Panc1 (cell line): ENCODE measurements around the gene AGPS. TPM values are rescaled to one million over a fixed set of nuclear protein-coding genes. Genes with fewer than 3 reads are reported as not detected.

ENCODE experiments used
- ATAC-seq: fragments of 200-7000 bp; cut with Tn5 transposase; 2 replicates; pipeline ENCODE4 v1.9.1; 2020; ENCODE audit warnings: mild to moderate bottlenecking, moderate library complexity
- BruUV-seq: library from RNA; stranded (reverse); fragments of 400-500 nt; replicated peaks from 2 replicates; lab custom pipeline; 2021; lab: Mats Ljungman, UMichigan
- CTCF ChIA-PET: fragments of 300-600 bp; sonication (Branson Sonifier 250); formaldehyde crosslinking; loops from one replicate; lab custom pipeline; 2022; ENCODE audit warnings: antibody characterized with exemption; lab: Charles Lee
- POLR2A ChIA-PET: fragments of 300-600 bp; sonication (Branson Sonifier 250); formaldehyde crosslinking; loops from one replicate; lab custom pipeline; 2022; ENCODE audit warnings: antibody characterized with exemption; lab: Charles Lee
- DNase-seq: peaks from one replicate; pipeline ENCODE4 v3.0.0-alpha.2; 2010; ENCODE audit warnings: low read depth, low spot score
- H3K27ac ChIP-seq: 2 replicates; pipeline ENCODE4 v1.5.1; 2011; ENCODE audit warnings: mild to moderate bottlenecking, low read length, inconsistent platforms
- H3K27me3 ChIP-seq: fragments of 200-500 bp; sonication (Bioruptor generic); 2 replicates; pipeline ENCODE4 v1.6.0; 2014; ENCODE audit warnings: low read length, inconsistent platforms; ENCODE audit not compliant: control insufficient read depth, insufficient read depth
- H3K36me3 ChIP-seq: fragments of 200-500 bp; sonication (Bioruptor generic); 2 replicates; pipeline ENCODE4 v1.5.1; 2014; ENCODE audit warnings: inconsistent platforms, mild to moderate bottlenecking, low read length, moderate library complexity; ENCODE audit not compliant: control insufficient read depth, insufficient read depth
- H3K4me1 ChIP-seq: 2 replicates; pipeline ENCODE4 v1.5.1; 2011; ENCODE audit warnings: inconsistent platforms, mild to moderate bottlenecking, low read length, moderate library complexity; ENCODE audit not compliant: control insufficient read depth, insufficient read depth
- H3K4me3 ChIP-seq, 2 experiments: 2 replicates each; pipeline ENCODE4 v1.5.1; 2011 to 2012; ENCODE audit warnings: low read depth in 2 of 2, low read length in 2 of 2, mild to moderate bottlenecking in 2 of 2, inconsistent platforms in 1 of 2, moderate library complexity in 1 of 2
- H3K9me3 ChIP-seq: fragments of 200-500 bp; sonication (Bioruptor generic); 2 replicates; pipeline ENCODE4 v1.5.1; 2014; ENCODE audit warnings: low read depth, mild to moderate bottlenecking, inconsistent platforms, low read length, moderate library complexity; ENCODE audit not compliant: control insufficient read depth, insufficient read depth
- POLR2AphosphoS5 ChIP-seq: IDR thresholded peaks from 2 replicates; pipeline ENCODE4 v1.6.1; 2012; ENCODE audit warnings: mild to moderate bottlenecking, low read depth, low read length, moderate library complexity
- REST ChIP-seq, 2 experiments: IDR thresholded peaks; 2 replicates each; pipeline ENCODE4 v1.6.1; 2011 to 2012; ENCODE audit warnings: low read depth in 2 of 2, control low read depth in 1 of 2, low read length in 1 of 2, mild to moderate bottlenecking in 1 of 2, moderate library complexity in 1 of 2; ENCODE audit not compliant: insufficient read depth in 1 of 2
- SIN3A ChIP-seq: IDR thresholded peaks from 2 replicates; pipeline ENCODE4 v1.6.1; 2012; ENCODE audit warnings: low read depth, mild to moderate bottlenecking, low read length, moderate library complexity, borderline replicate concordance; ENCODE audit not compliant: insufficient read depth
- TCF7L2 ChIP-seq: IDR thresholded peaks from 2 replicates; pipeline ENCODE4 v1.6.1; 2011; ENCODE audit warnings: mild to moderate bottlenecking, low read depth, low read length, inconsistent platforms
- in situ Hi-C: cut with HindIII; loops from 2 replicates; pipeline ENCODE4 v1.10.0; 2016; ENCODE audit warnings: low sequenced_read_pairs, low pct_unique_long_range_greater_than_20kb
- intact Hi-C: fragments of 100-400 bp; cut with micrococcal nuclease; formaldehyde crosslinking; loops from one replicate; pipeline ENCODE4 v1.10.0; 2022; ENCODE audit not compliant: unreplicated experiment
- total RNA-seq: library from RNA; stranded (reverse); gene quantifications from one replicate; pipeline ENCODE4 v1.2.1, GENCODE V29; 2021; ENCODE audit not compliant: unreplicated experiment
- TF ChIP-seq, protein P1 (sequence below): fragments of 450-650 bp; IDR thresholded peaks from 2 replicates; pipeline ENCODE4 v1.5.1; 2017; ENCODE audit warnings: mild to moderate bottlenecking

Gene AGPS
- total RNA-seq, 1 experiment from 2014 or later, result 68.7 TPM

DNA sequence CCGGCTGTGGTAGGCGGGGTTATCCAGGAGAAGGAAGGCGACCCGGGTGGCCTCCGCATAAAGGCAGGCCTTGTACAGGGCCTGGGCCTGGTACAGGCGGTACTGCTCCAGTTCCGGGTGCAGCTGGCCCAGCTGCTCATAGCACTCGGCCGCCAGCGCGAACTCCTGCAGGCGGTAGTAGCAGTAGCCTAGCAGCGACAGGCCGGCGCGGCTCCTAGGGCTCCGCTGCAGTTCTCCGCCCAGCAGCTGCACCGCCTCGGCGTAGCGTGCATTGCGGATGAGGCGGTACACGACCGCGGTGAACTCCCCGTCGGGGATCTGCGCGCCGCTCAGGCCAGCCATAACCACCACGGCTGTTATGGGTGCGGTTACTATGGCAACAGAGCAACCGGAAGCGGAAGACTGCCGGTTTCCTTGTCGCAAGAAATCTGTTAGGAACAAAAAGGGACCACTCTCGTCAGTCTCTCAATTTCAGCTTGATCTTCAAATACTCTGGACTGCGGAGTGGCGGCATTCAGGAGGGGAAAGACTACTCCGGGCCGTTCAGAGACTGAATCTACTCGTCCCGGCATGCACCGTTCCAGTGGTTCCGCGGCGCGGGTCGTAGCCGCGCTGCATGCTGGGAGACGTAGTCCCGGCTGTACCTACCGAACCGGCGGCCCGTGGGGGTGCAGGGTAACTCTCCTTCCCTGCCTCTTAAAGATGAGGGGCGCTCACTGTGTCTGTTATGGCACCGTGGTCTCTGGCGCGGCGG, 160.0 kb downstream of the AGPS start:
- POLR2A ChIA-PET, result interaction anchor here (0.6 kb wide), 1 partner anchor 156 kb away, joined by 6 read pairs; no protein-coding TSS in a partner anchor
- no peaks in the 10 kb centered on the region for H3K36me3 ChIP-seq
- in situ Hi-C loops, result no loop called here
- H3K4me3 ChIP-seq, result peak overlapping the region; percentile 97 to 98
- H3K4me1 ChIP-seq, result no peaks in the 10 kb centered on the region; the same call in 1 of the 2 replicates
- peak overlapping the region; percentile 98 for H3K27ac ChIP-seq
- H3K9me3 ChIP-seq, result no peaks in the 10 kb centered on the region
- CTCF ChIA-PET, result no interaction called here
- TF ChIP-seq SIN3A, result peak; percentile 49; the same call in 1 of the 2 replicates
- TF ChIP-seq TCF7L2, result no peak
- TF ChIP-seq, protein P1, sequence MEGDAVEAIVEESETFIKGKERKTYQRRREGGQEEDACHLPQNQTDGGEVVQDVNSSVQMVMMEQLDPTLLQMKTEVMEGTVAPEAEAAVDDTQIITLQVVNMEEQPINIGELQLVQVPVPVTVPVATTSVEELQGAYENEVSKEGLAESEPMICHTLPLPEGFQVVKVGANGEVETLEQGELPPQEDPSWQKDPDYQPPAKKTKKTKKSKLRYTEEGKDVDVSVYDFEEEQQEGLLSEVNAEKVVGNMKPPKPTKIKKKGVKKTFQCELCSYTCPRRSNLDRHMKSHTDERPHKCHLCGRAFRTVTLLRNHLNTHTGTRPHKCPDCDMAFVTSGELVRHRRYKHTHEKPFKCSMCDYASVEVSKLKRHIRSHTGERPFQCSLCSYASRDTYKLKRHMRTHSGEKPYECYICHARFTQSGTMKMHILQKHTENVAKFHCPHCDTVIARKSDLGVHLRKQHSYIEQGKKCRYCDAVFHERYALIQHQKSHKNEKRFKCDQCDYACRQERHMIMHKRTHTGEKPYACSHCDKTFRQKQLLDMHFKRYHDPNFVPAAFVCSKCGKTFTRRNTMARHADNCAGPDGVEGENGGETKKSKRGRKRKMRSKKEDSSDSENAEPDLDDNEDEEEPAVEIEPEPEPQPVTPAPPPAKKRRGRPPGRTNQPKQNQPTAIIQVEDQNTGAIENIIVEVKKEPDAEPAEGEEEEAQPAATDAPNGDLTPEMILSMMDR, result no peak
- H3K27me3 ChIP-seq, result peaks cover 3% of the 10 kb centered on the region; the same call in 1 of the 2 replicates
- ATAC-seq (peak; percentile 97), DNase-seq (peak; percentile 68)
- BruUV-seq, result no TSS peak
- intact Hi-C loops, result no loop called here

DNA sequence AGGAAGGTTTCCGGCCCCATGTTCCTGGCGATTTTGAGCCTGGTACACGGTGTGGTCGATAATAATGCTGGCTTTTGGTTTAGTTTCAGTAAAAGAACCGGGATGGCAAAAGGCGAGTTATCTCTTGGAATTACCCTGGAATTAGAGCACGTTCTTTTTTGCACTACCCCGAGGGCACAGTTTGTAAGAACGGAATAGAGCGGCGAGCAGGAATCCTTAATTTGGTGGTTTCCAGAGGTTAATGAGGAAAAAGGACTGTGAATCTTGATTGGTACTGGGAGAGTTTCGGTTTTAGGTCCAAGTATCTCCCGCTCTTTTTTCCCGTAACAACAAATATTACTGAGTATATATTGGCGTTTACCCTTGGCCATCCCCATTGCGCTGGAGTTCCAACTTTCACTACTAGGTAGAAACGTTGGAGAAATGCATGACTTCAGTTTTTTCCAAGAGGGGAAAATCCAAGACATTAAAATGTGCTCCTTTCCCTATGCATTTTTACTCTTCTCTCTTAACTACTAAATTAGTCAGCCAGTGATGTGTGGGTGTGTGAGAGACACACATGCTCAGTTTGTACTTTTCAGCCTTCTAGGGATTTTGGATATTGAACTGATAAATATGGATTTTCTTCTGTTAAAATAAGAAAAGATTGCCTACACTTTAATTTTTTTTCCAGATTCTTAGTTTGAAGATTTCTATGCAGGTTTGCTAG, 160.8 kb downstream of the AGPS start:
- in situ Hi-C loops (no loop called here), intact Hi-C loops (no loop called here)
- ChIA-PET POLR2A (no interaction called here), CTCF (no interaction called here)
- no peak for TF ChIP-seq SIN3A
- TF ChIP-seq REST (IDR thresholded peaks at IDR 0.05; ENCODE audit: insufficient read depth in 1 of 2, low read depth in 2 of 2, low read length in 1 of 2), result no peak
- no peak for TF ChIP-seq TCF7L2
- TF ChIP-seq, protein P1, result no peak
- no peak for TF ChIP-seq POLR2AphosphoS5
- Histone ChIP-seq H3K9me3 (no peaks in the 10 kb centered on the region), H3K27me3 (peaks cover 3% of the 10 kb centered on the region; the same call in 1 of the 2 replicates), H3K36me3 (no peaks in the 10 kb centered on the region), H3K4me3 (peak overlapping the region; percentile 97 to 98), H3K27ac (peak overlapping the region; percentile 98), H3K4me1 (no peaks in the 10 kb centered on the region; the same call in 1 of the 2 replicates)
- DNase-seq, result no peak
- peak; percentile 12; the same call in 1 of the 2 replicates for ATAC-seq
- BruUV-seq, result no TSS peak
